ENCODE measurements around the gene NAA35.
"Not testable (repeated sequence)": the region's sequence is repeated elsewhere in the genome, so short reads cannot be mapped to it uniquely, and the experiment has no call there.

NAA35 gene

GRCh38 chr9:85940832-85941621 is at the start of gene NAA35:
Gene NAA35 (plus strand): TSS chr9:85941146. CDS start chr9:85942160, 1,014 bp downstream.
- DNase-seq: peak; percentile 96

GRCh38 chr9:85892401-85892800 is 48.5 kb upstream of the NAA35 start:
- DNase-seq: peak; percentile 10

- no peak for DNase-seq
Measured at GRCh38 chr9:85895685-85896084, 45.3 kb upstream of the NAA35 start.

- DNase-seq: no peak
Measured at GRCh38 chr9:85897848-85898247, 43.1 kb upstream of the NAA35 start.

GRCh38 chr9:85898332-85898731 is 42.6 kb upstream of the NAA35 start:
- DNase-seq: no peak

GRCh38 chr9:85899388-85899787 is 41.6 kb upstream of the NAA35 start:
- DNase-seq: no peak

GRCh38 chr9:85900504-85901201 is 40.3 kb upstream of the NAA35 start:
- peak; percentile 20 for DNase-seq

GRCh38 chr9:85904975-85905374 is 36.0 kb upstream of the NAA35 start:
- no peak for DNase-seq

GRCh38 chr9:85905957-85906356 is 35.0 kb upstream of the NAA35 start:
- DNase-seq: no peak

GRCh38 chr9:85909390-85909789 is 31.6 kb upstream of the NAA35 start:
- no peak for DNase-seq

- DNase-seq: no peak
Measured at GRCh38 chr9:85914108-85914507, 26.8 kb upstream of the NAA35 start.

GRCh38 chr9:85917756-85918155 is 23.2 kb upstream of the NAA35 start:
- no peak for DNase-seq

- no peak for DNase-seq
Measured at GRCh38 chr9:85925493-85925892, 15.5 kb upstream of the NAA35 start.

- no peak for DNase-seq
Measured at GRCh38 chr9:85927076-85927475, 13.9 kb upstream of the NAA35 start.

GRCh38 chr9:85931495-85931894 is 9.5 kb upstream of the NAA35 start:
- DNase-seq: no peak

- not testable (repeated sequence) for DNase-seq
Measured at GRCh38 chr9:85935950-85936349, 5.0 kb upstream of the NAA35 start.

- DNase-seq: no peak
Measured at GRCh38 chr9:85940275-85940831, 593 bp upstream of the NAA35 start.

GRCh38 chr9:85941622-85941940 is 635 bp downstream of the NAA35 start:
- DNase-seq: no peak

- no peak for DNase-seq
Measured at GRCh38 chr9:85941966-85942912, 1.3 kb downstream of the NAA35 start.

- no peak for DNase-seq
Measured at GRCh38 chr9:85942913-85943709, 2.2 kb downstream of the NAA35 start.

- no peak for DNase-seq
Measured at GRCh38 chr9:85943757-85944430, 2.9 kb downstream of the NAA35 start.

- no peak for DNase-seq
Measured at GRCh38 chr9:85944672-85945071, 3.7 kb downstream of the NAA35 start.
